ENCODE results near the gene CAMK1. TPM values are rescaled to one million over a fixed set of nuclear protein-coding genes. Genes with fewer than 3 reads are reported as not detected.
"Not testable (repeated sequence)": the region's sequence is repeated elsewhere in the genome, so short reads cannot be mapped to it uniquely, and the experiment has no call there.

CAMK1 gene
- total RNA-seq, 2 experiments from 2014 or later: 24.8 to 25.7 TPM

- DNase-seq: no peak
- Mint-ChIP-seq H3K4me1 (peaks cover 46% of the 10 kb centered on the region), H3K36me3 (peaks cover 61% of the 10 kb centered on the region), H3K27ac (no peak overlapping the region), H3K9me3 (no peaks in the 10 kb centered on the region), H3K4me3 (no peak overlapping the region), H3K27me3 (no peaks in the 10 kb centered on the region)
Measured at GRCh38 chr3:9784965-9785364, 15.2 kb upstream of the CAMK1 start.

GRCh38 chr3:9783954-9784353, 14.2 kb upstream of the CAMK1 start:
- H3K9me3 Mint-ChIP-seq: no peaks in the 10 kb centered on the region
- no peak for DNase-seq
- H3K27ac Mint-ChIP-seq: no peak overlapping the region
- H3K4me3 Mint-ChIP-seq: no peak overlapping the region
- H3K4me1 Mint-ChIP-seq: peaks cover 51% of the 10 kb centered on the region
- H3K36me3 Mint-ChIP-seq: peaks cover 56% of the 10 kb centered on the region
- H3K27me3 Mint-ChIP-seq: no peaks in the 10 kb centered on the region

GRCh38 chr3:9782770-9783169, 13.0 kb upstream of the CAMK1 start:
- H3K36me3 Mint-ChIP-seq: peaks cover 53% of the 10 kb centered on the region
- DNase-seq: no peak
- no peaks in the 10 kb centered on the region for H3K9me3 Mint-ChIP-seq
- H3K4me3 Mint-ChIP-seq: no peak overlapping the region
- H3K27ac Mint-ChIP-seq: no peak overlapping the region
- H3K4me1 Mint-ChIP-seq: peaks cover 59% of the 10 kb centered on the region
- H3K27me3 Mint-ChIP-seq: no peaks in the 10 kb centered on the region

GRCh38 chr3:9781978-9782603, 12.3 kb upstream of the CAMK1 start:
- Mint-ChIP-seq H3K27me3 (no peaks in the 10 kb centered on the region), H3K4me1 (peaks cover 59% of the 10 kb centered on the region), H3K27ac (no peak overlapping the region), H3K9me3 (no peaks in the 10 kb centered on the region), H3K36me3 (peaks cover 48% of the 10 kb centered on the region), H3K4me3 (no peak overlapping the region)
- DNase-seq: no peak

- peaks cover 1% of the 10 kb centered on the region for H3K9me3 Mint-ChIP-seq
- H3K27ac Mint-ChIP-seq: peak overlapping the region; percentile 54
- H3K27me3 Mint-ChIP-seq: no peaks in the 10 kb centered on the region
- peaks cover 61% of the 10 kb centered on the region for H3K4me1 Mint-ChIP-seq
- no peak overlapping the region for H3K4me3 Mint-ChIP-seq
- DNase-seq: no peak
- peaks cover 46% of the 10 kb centered on the region for H3K36me3 Mint-ChIP-seq
Measured at GRCh38 chr3:9781551-9781950, 11.8 kb upstream of the CAMK1 start.

- H3K4me3 Mint-ChIP-seq: peak overlapping the region; percentile 45
- DNase-seq: no peak
- peak overlapping the region; percentile 91 for H3K27ac Mint-ChIP-seq
- H3K4me1 Mint-ChIP-seq: peaks cover 59% of the 10 kb centered on the region
- peaks cover 42% of the 10 kb centered on the region for H3K36me3 Mint-ChIP-seq
- H3K9me3 Mint-ChIP-seq: peaks cover 3% of the 10 kb centered on the region
- no peaks in the 10 kb centered on the region for H3K27me3 Mint-ChIP-seq
Measured at GRCh38 chr3:9780910-9781309, 11.2 kb upstream of the CAMK1 start.

- H3K4me3 Mint-ChIP-seq: peak overlapping the region; percentile 45
- H3K27ac Mint-ChIP-seq: peak overlapping the region; percentile 91
- peaks cover 38% of the 10 kb centered on the region for H3K36me3 Mint-ChIP-seq
Measured at GRCh38 chr3:9780458-9780812, 10.7 kb upstream of the CAMK1 start.

GRCh38 chr3:9779721-9780457, 10.1 kb upstream of the CAMK1 start:
- Mint-ChIP-seq H3K9me3 (peaks cover 3% of the 10 kb centered on the region), H3K27me3 (no peaks in the 10 kb centered on the region), H3K36me3 (peaks cover 33% of the 10 kb centered on the region), H3K27ac (peak overlapping the region; percentile 91), H3K4me1 (peaks cover 60% of the 10 kb centered on the region), H3K4me3 (peak overlapping the region; percentile 58)
- peak; percentile 52 for DNase-seq

More at GRCh38 chr3:9780458-9780812, 10.7 kb upstream of the CAMK1 start:
- no peak for DNase-seq
- peaks cover 3% of the 10 kb centered on the region for H3K9me3 Mint-ChIP-seq
- H3K27me3 Mint-ChIP-seq: no peaks in the 10 kb centered on the region
- peaks cover 61% of the 10 kb centered on the region for H3K4me1 Mint-ChIP-seq

- peak overlapping the region; percentile 91 for H3K27ac Mint-ChIP-seq
- DNase-seq: no peak
- H3K27me3 Mint-ChIP-seq: no peaks in the 10 kb centered on the region
- H3K4me3 Mint-ChIP-seq: peak overlapping the region; percentile 6
- peaks cover 32% of the 10 kb centered on the region for H3K36me3 Mint-ChIP-seq
- H3K4me1 Mint-ChIP-seq: peaks cover 60% of the 10 kb centered on the region
- H3K9me3 Mint-ChIP-seq: peaks cover 3% of the 10 kb centered on the region
Measured at GRCh38 chr3:9779075-9779593, 9.4 kb upstream of the CAMK1 start.

GRCh38 chr3:9778143-9779074, 8.7 kb upstream of the CAMK1 start:
- Mint-ChIP-seq H3K4me3 (peak overlapping the region; percentile 43), H3K27me3 (no peaks in the 10 kb centered on the region), H3K4me1 (peaks cover 60% of the 10 kb centered on the region), H3K36me3 (peaks cover 32% of the 10 kb centered on the region), H3K27ac (peak overlapping the region; percentile 91), H3K9me3 (peaks cover 3% of the 10 kb centered on the region)
- peak; percentile 76 for DNase-seq

- Mint-ChIP-seq H3K9me3 (peaks cover 3% of the 10 kb centered on the region), H3K4me1 (peaks cover 56% of the 10 kb centered on the region), H3K27ac (peak overlapping the region; percentile 91), H3K4me3 (peak overlapping the region; percentile 24), H3K36me3 (peaks cover 28% of the 10 kb centered on the region), H3K27me3 (no peaks in the 10 kb centered on the region)
- peak; percentile 15 for DNase-seq
Measured at GRCh38 chr3:9777694-9778021, 7.9 kb upstream of the CAMK1 start.

GRCh38 chr3:9776896-9777693, 7.3 kb upstream of the CAMK1 start:
- DNase-seq: no peak
- Mint-ChIP-seq H3K4me3 (peak overlapping the region; percentile 24), H3K36me3 (peaks cover 22% of the 10 kb centered on the region), H3K27me3 (no peaks in the 10 kb centered on the region), H3K4me1 (peaks cover 54% of the 10 kb centered on the region), H3K27ac (peak overlapping the region; percentile 91), H3K9me3 (peaks cover 3% of the 10 kb centered on the region)

- not testable (repeated sequence) for H3K27ac Mint-ChIP-seq, H3K9me3 Mint-ChIP-seq, H3K36me3 Mint-ChIP-seq, DNase-seq, H3K27me3 Mint-ChIP-seq
- peaks cover 13% of the 10 kb centered on the region for H3K4me1 Mint-ChIP-seq
- peak overlapping the region; percentile 72 for H3K4me3 Mint-ChIP-seq
Measured at GRCh38 chr3:9771007-9771406, 1.3 kb upstream of the CAMK1 start.

GRCh38 chr3:9770276-9770812, 597 bp upstream of the CAMK1 start:
- no peak for DNase-seq
- Mint-ChIP-seq H3K27me3 (peaks cover 8% of the 10 kb centered on the region), H3K4me1 (peaks cover 10% of the 10 kb centered on the region), H3K9me3 (no peaks in the 10 kb centered on the region), H3K27ac (no peak overlapping the region), H3K36me3 (peaks cover 3% of the 10 kb centered on the region), H3K4me3 (peak overlapping the region; percentile 72)
